ENCODE data around the gene SMURF2.

Gene SMURF2

GRCh38 chr17:64547319-64547718 is 114.8 kb downstream of the SMURF2 start:
- no peaks in the 10 kb centered on the region for H4K20me1 ChIP-seq (ENCODE audit: insufficient read depth)
- no peak overlapping the region for H3K9ac ChIP-seq
- no peaks in the 10 kb centered on the region for H3K27me3 ChIP-seq (ENCODE audit: insufficient read depth, low read depth)
- H3K4me1 ChIP-seq (ENCODE audit: low read depth, poor library complexity, severe bottlenecking): no peaks in the 10 kb centered on the region
- no peaks in the 10 kb centered on the region for H3K36me3 ChIP-seq (ENCODE audit: insufficient read depth)
- H3K27ac ChIP-seq: no peak overlapping the region
- H3K4me3 ChIP-seq (IDR thresholded peaks at IDR 0.05; ENCODE audit: insufficient read depth, low read depth, low read length): no peak overlapping the region
- TF ChIP-seq CTCF (conservative IDR thresholded peaks at IDR 0.05; ENCODE audit: low read depth, low read length): no peak
- no peak overlapping the region for H2AFZ ChIP-seq (ENCODE audit: low read depth)
- no peaks in the 10 kb centered on the region for H3K79me2 ChIP-seq (ENCODE audit: insufficient read depth, low read depth)
- H3K4me2 ChIP-seq: no peak overlapping the region

GRCh38 chr17:64546716-64547115 is 115.4 kb downstream of the SMURF2 start:
- Histone ChIP-seq H3K27ac (no peak overlapping the region), H3K36me3 (ENCODE audit: insufficient read depth) (no peaks in the 10 kb centered on the region), H4K20me1 (ENCODE audit: insufficient read depth) (no peaks in the 10 kb centered on the region), H2AFZ (ENCODE audit: low read depth) (no peak overlapping the region), H3K4me1 (ENCODE audit: low read depth, poor library complexity, severe bottlenecking) (no peaks in the 10 kb centered on the region), H3K79me2 (ENCODE audit: insufficient read depth, low read depth) (no peaks in the 10 kb centered on the region), H3K27me3 (ENCODE audit: insufficient read depth, low read depth) (no peaks in the 10 kb centered on the region), H3K9ac (no peak overlapping the region), H3K4me2 (no peak overlapping the region), H3K4me3 (IDR thresholded peaks at IDR 0.05; ENCODE audit: insufficient read depth, low read depth, low read length) (no peak overlapping the region)
- no peak for TF ChIP-seq CTCF (conservative IDR thresholded peaks at IDR 0.05; ENCODE audit: low read depth, low read length)

GRCh38 chr17:64544742-64545141 is 117.4 kb downstream of the SMURF2 start:
- Histone ChIP-seq H3K4me1 (ENCODE audit: low read depth, poor library complexity, severe bottlenecking) (no peaks in the 10 kb centered on the region), H3K4me2 (no peak overlapping the region), H3K36me3 (ENCODE audit: insufficient read depth) (no peaks in the 10 kb centered on the region), H3K79me2 (ENCODE audit: insufficient read depth, low read depth) (no peaks in the 10 kb centered on the region), H4K20me1 (ENCODE audit: insufficient read depth) (no peaks in the 10 kb centered on the region), H3K9ac (no peak overlapping the region), H3K27ac (no peak overlapping the region), H3K27me3 (ENCODE audit: insufficient read depth, low read depth) (no peaks in the 10 kb centered on the region), H3K4me3 (IDR thresholded peaks at IDR 0.05; ENCODE audit: insufficient read depth, low read depth, low read length) (no peak overlapping the region), H2AFZ (ENCODE audit: low read depth) (no peak overlapping the region)
- no peak for TF ChIP-seq CTCF (conservative IDR thresholded peaks at IDR 0.05; ENCODE audit: low read depth, low read length)

- Histone ChIP-seq H3K79me2 (ENCODE audit: insufficient read depth, low read depth) (no peaks in the 10 kb centered on the region), H3K4me2 (no peak overlapping the region), H3K36me3 (ENCODE audit: insufficient read depth) (0 out of 2 replicates have a peak, but pooled peaks cover 4% of the 10 kb centered on the region), H3K4me3 (IDR thresholded peaks at IDR 0.05; ENCODE audit: insufficient read depth, low read depth, low read length) (no peak overlapping the region), H3K27me3 (ENCODE audit: insufficient read depth, low read depth) (no peaks in the 10 kb centered on the region), H3K4me1 (ENCODE audit: low read depth, poor library complexity, severe bottlenecking) (no peaks in the 10 kb centered on the region), H3K27ac (no peak overlapping the region), H4K20me1 (ENCODE audit: insufficient read depth) (no peaks in the 10 kb centered on the region), H3K9ac (no peak overlapping the region), H2AFZ (ENCODE audit: low read depth) (no peak overlapping the region)
- no peak for TF ChIP-seq CTCF (conservative IDR thresholded peaks at IDR 0.05; ENCODE audit: low read depth, low read length)
Observed at GRCh38 chr17:64540118-64540776, 121.9 kb downstream of the SMURF2 start.
